Dedifferentiated amniotic fluid mesenchymal stem cell (primary cell): ENCODE data around the gene TUBA1A.
"Not testable (repeated sequence)": the region's sequence is repeated elsewhere in the genome, so short reads cannot be mapped to it uniquely, and the experiment has no call there.

Source experiments
- DNase-seq: peaks from one replicate; pipeline ENCODE4 v3.0.0-alpha.2; 2016; ENCODE audit errors: extremely low spot score

The TUBA1A gene

GRCh38 chr12:49154221-49154620 is 34.7 kb downstream of the TUBA1A start:
- no peak for DNase-seq

DNA sequence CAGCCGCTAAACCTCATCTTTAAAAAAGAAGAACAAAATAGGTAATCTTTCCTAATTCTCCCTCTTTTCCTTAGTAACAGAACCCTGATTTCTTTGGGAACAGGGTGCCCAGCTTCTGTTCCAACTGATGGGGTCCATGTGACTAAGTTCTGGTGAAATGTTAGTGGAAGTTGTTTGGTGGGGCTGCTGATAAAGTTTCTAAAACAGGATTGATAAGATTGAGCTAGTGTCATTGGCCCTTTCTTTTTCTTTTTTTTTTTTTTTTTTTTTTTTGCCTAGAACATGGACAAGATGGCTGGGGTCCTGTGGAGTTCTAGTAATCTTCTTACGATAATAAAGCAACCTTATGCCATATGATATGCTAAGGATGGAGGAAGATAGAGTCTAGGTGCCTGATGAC is 41.5 kb downstream of the TUBA1A start:
- no peak for DNase-seq

- DNase-seq, result no peak
These were observed 42.5 kb downstream of the TUBA1A start for GRCh38 chr12:49146406-49146805.

DNA sequence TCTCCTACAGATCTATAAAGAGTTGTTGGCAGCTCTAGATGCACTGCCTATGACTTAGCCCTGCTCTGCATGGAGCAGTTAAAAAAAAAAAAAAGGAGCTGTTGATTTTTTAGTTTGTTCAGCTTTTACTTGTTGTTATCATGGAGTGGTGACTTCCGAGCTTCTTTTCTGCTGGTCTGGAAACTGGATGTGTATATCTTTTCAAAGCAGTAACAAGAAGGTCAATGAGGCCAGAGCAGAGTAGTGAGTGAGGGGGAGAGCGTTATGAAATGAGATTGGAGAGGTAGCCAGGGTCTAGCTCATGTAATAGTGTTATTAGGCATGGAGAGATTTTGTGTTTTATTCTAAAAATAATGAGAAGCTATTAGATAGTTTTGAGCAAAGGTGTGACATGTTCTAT is 44.5 kb downstream of the TUBA1A start:
- no peak for DNase-seq

DNA sequence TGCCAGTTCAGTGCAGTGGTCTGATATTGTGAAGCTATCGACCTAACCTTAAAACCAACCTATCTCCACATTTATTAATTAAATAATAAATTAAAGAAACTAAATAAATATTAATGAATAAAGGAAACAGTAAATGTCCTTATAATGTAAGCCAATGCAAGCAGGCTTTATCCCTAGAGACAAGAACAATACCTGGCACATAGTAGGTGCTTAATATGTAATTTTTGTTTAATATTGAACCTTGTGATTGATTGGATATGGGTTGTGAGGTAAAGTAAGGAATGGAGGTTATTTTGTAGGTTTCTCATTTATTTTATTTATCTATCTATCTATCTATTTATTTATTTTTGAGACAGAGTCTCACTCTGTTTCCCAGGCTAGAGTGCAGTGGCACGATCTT is 49.9 kb downstream of the TUBA1A start:
- DNase-seq, result no peak

DNA sequence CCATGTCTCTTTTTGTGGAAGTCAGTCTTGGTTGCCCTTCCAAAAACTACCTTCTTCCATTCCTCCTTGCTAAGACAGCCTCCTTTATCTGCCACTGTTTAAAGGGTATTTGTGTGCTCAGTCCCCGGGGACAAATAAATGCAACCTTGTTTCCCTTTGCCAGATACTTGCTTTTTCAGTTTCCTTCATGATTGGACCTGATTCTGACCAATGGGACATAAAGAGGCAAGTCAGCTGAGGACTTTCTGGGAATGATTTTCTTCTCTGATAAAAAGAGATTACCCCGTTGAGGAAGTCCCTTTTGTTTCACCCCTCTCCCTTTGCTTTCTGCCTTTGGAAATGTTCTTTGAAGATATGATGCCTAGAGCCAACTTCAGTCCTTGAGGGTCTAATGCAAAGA is 50.3 kb downstream of the TUBA1A start:
- no peak for DNase-seq

DNA sequence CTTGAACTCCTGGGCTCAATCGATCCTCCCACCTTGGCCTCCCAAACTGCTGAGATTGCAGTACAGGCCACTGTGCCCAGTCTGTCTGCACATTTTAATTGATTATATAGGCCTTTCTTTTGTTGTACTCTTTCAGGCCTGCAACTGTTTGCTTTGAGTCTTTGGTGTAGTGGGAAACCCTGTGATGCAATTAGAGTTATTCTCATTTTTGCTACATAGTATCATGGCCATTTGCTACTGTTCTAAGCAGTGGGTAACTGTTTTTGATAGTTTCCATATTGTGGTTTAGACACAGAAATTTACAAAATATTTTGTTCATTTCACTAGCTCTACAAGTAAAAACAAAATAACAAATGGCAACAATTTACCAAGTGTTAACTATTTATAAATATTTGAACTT is 51.4 kb downstream of the TUBA1A start:
- no peak for DNase-seq

GRCh38 chr12:49136997-49137396 is 51.9 kb downstream of the TUBA1A start:
- not testable (repeated sequence) for DNase-seq
